ENCODE results near the gene PHOSPHO2. TPM values are rescaled to one million over a fixed set of nuclear protein-coding genes. Genes with fewer than 3 reads are reported as not detected.
"Not testable (repeated sequence)": the region's sequence is repeated elsewhere in the genome, so short reads cannot be mapped to it uniquely, and the experiment has no call there.

The PHOSPHO2 gene
- total RNA-seq, 2 donors from 2014 or later = 3.8 to 4.2 TPM

GRCh38 chr2:169692718-169693117 is 1.6 kb upstream of the PHOSPHO2 start:
- H3K9me3 ChIP-seq (ENCODE audit: control insufficient read depth, low read length, poor library complexity, severe bottlenecking) = peaks cover 6% of the 10 kb centered on the region
- no peak for DNase-seq
- no peak for ATAC-seq
- H3K27ac Mint-ChIP-seq = peak overlapping the region; percentile 0
- no peak overlapping the region for H3K4me3 Mint-ChIP-seq
- H3K27me3 Mint-ChIP-seq = no peaks in the 10 kb centered on the region
- no peaks in the 10 kb centered on the region for H3K36me3 Mint-ChIP-seq (ENCODE audit: low read depth)
- H3K4me1 Mint-ChIP-seq = peaks cover 15% of the 10 kb centered on the region

GRCh38 chr2:169693360-169693759 is 909 bp upstream of the PHOSPHO2 start:
- Mint-ChIP-seq H3K4me1 (peaks cover 15% of the 10 kb centered on the region), H3K27ac (peak overlapping the region; percentile 96), H3K36me3 (ENCODE audit: low read depth) (no peaks in the 10 kb centered on the region), H3K4me3 (peak overlapping the region; percentile 92), H3K27me3 (no peaks in the 10 kb centered on the region)
- ATAC-seq (no peak), DNase-seq (no peak)
- peaks cover 6% of the 10 kb centered on the region for H3K9me3 ChIP-seq (ENCODE audit: control insufficient read depth, low read length, poor library complexity, severe bottlenecking)

- H3K36me3 Mint-ChIP-seq (ENCODE audit: low read depth) = peaks cover 7% of the 10 kb centered on the region
- H3K27ac Mint-ChIP-seq = peak overlapping the region; percentile 96
- peaks cover 18% of the 10 kb centered on the region for H3K4me1 Mint-ChIP-seq
- H3K4me3 Mint-ChIP-seq = peak overlapping the region; percentile 92
- DNase-seq (no peak), ATAC-seq (no peak)
- H3K27me3 Mint-ChIP-seq = no peaks in the 10 kb centered on the region
- peaks cover 6% of the 10 kb centered on the region for H3K9me3 ChIP-seq (ENCODE audit: control insufficient read depth, low read length, poor library complexity, severe bottlenecking)
These were observed 608 bp downstream of the PHOSPHO2 start for GRCh38 chr2:169694894-169695260.

GRCh38 chr2:169696381-169696780 is 2.1 kb downstream of the PHOSPHO2 start:
- peaks cover 3% of the 10 kb centered on the region for H3K9me3 ChIP-seq (ENCODE audit: control insufficient read depth, low read length, poor library complexity, severe bottlenecking)
- no peaks in the 10 kb centered on the region for H3K27me3 Mint-ChIP-seq
- ATAC-seq = no peak
- H3K4me1 Mint-ChIP-seq = peaks cover 18% of the 10 kb centered on the region
- no peak overlapping the region for H3K4me3 Mint-ChIP-seq
- H3K27ac Mint-ChIP-seq = no peak overlapping the region
- no peak for DNase-seq
- H3K36me3 Mint-ChIP-seq (ENCODE audit: low read depth) = peaks cover 7% of the 10 kb centered on the region

GRCh38 chr2:169699173-169699572 is 4.9 kb downstream of the PHOSPHO2 start:
- not testable (repeated sequence) for H3K9me3 ChIP-seq (ENCODE audit: control insufficient read depth, low read length, poor library complexity, severe bottlenecking); H3K27me3 Mint-ChIP-seq; DNase-seq; H3K4me3 Mint-ChIP-seq; ATAC-seq; H3K36me3 Mint-ChIP-seq (ENCODE audit: low read depth); H3K27ac Mint-ChIP-seq
- peaks cover 11% of the 10 kb centered on the region for H3K4me1 Mint-ChIP-seq

GRCh38 chr2:169702996-169703395 is 8.7 kb downstream of the PHOSPHO2 start:
- no peak for DNase-seq
- no peak overlapping the region for H3K4me3 Mint-ChIP-seq
- H3K27me3 Mint-ChIP-seq = no peaks in the 10 kb centered on the region
- peaks cover 2% of the 10 kb centered on the region for H3K4me1 Mint-ChIP-seq
- H3K9me3 ChIP-seq (ENCODE audit: control insufficient read depth, low read length, poor library complexity, severe bottlenecking) = no peaks in the 10 kb centered on the region
- peaks cover 10% of the 10 kb centered on the region for H3K36me3 Mint-ChIP-seq (ENCODE audit: low read depth)
- ATAC-seq = no peak
- no peak overlapping the region for H3K27ac Mint-ChIP-seq

GRCh38 chr2:169704160-169704708 is 10.0 kb downstream of the PHOSPHO2 start:
- Mint-ChIP-seq H3K4me1 (peaks cover 2% of the 10 kb centered on the region), H3K27ac (no peak overlapping the region), H3K27me3 (no peaks in the 10 kb centered on the region), H3K36me3 (ENCODE audit: low read depth) (peaks cover 7% of the 10 kb centered on the region), H3K4me3 (no peak overlapping the region)
- H3K9me3 ChIP-seq (ENCODE audit: control insufficient read depth, low read length, poor library complexity, severe bottlenecking) = no peaks in the 10 kb centered on the region
- DNase-seq = no peak
- ATAC-seq = no peak

- Mint-ChIP-seq H3K4me3 (no peak overlapping the region), H3K36me3 (ENCODE audit: low read depth) (peaks cover 2% of the 10 kb centered on the region), H3K27ac (no peak overlapping the region), H3K4me1 (no peaks in the 10 kb centered on the region), H3K27me3 (no peaks in the 10 kb centered on the region)
- ATAC-seq (no peak), DNase-seq (no peak)
- no peaks in the 10 kb centered on the region for H3K9me3 ChIP-seq (ENCODE audit: control insufficient read depth, low read length, poor library complexity, severe bottlenecking)
These were observed 11.7 kb downstream of the PHOSPHO2 start for GRCh38 chr2:169705927-169706326.

- no peaks in the 10 kb centered on the region for H3K9me3 ChIP-seq (ENCODE audit: control insufficient read depth, low read length, poor library complexity, severe bottlenecking)
- no peaks in the 10 kb centered on the region for H3K4me1 Mint-ChIP-seq
- no peaks in the 10 kb centered on the region for H3K27me3 Mint-ChIP-seq
- DNase-seq = no peak
- peaks cover 2% of the 10 kb centered on the region for H3K36me3 Mint-ChIP-seq (ENCODE audit: low read depth)
- no peak overlapping the region for H3K27ac Mint-ChIP-seq
- ATAC-seq = no peak
- H3K4me3 Mint-ChIP-seq = no peak overlapping the region
These were observed 13.4 kb downstream of the PHOSPHO2 start for GRCh38 chr2:169707626-169708025.

GRCh38 chr2:169709331-169709730 is 15.1 kb downstream of the PHOSPHO2 start:
- H3K36me3 Mint-ChIP-seq (ENCODE audit: low read depth) = peaks cover 2% of the 10 kb centered on the region

GRCh38 chr2:169709981-169710380 is 15.7 kb downstream of the PHOSPHO2 start:
- ATAC-seq (no peak), DNase-seq (no peak)
- Mint-ChIP-seq H3K4me3 (no peak overlapping the region), H3K27ac (no peak overlapping the region), H3K36me3 (ENCODE audit: low read depth) (peaks cover 2% of the 10 kb centered on the region), H3K4me1 (no peaks in the 10 kb centered on the region), H3K27me3 (no peaks in the 10 kb centered on the region)
- H3K9me3 ChIP-seq (ENCODE audit: control insufficient read depth, low read length, poor library complexity, severe bottlenecking) = no peaks in the 10 kb centered on the region

More at GRCh38 chr2:169709331-169709730, 15.1 kb downstream of the PHOSPHO2 start:
- Mint-ChIP-seq H3K4me3 (no peak overlapping the region), H3K27me3 (no peaks in the 10 kb centered on the region), H3K27ac (no peak overlapping the region), H3K4me1 (no peaks in the 10 kb centered on the region)
- H3K9me3 ChIP-seq (ENCODE audit: control insufficient read depth, low read length, poor library complexity, severe bottlenecking) = no peaks in the 10 kb centered on the region
- DNase-seq (no peak), ATAC-seq (no peak)

GRCh38 chr2:169711751-169712509 is 17.7 kb downstream of the PHOSPHO2 start:
- H3K9me3 ChIP-seq (ENCODE audit: control insufficient read depth, low read length, poor library complexity, severe bottlenecking) = no peaks in the 10 kb centered on the region
- H3K4me3 Mint-ChIP-seq = no peak overlapping the region
- ATAC-seq = no peak

GRCh38 chr2:169712791-169713227 is 18.5 kb downstream of the PHOSPHO2 start:
- DNase-seq = no peak
- ATAC-seq = no peak
- Mint-ChIP-seq H3K27ac (no peak overlapping the region), H3K27me3 (no peaks in the 10 kb centered on the region), H3K4me3 (no peak overlapping the region), H3K36me3 (ENCODE audit: low read depth) (peaks cover under 1% of the 10 kb centered on the region), H3K4me1 (no peaks in the 10 kb centered on the region)
- no peaks in the 10 kb centered on the region for H3K9me3 ChIP-seq (ENCODE audit: control insufficient read depth, low read length, poor library complexity, severe bottlenecking)

More at GRCh38 chr2:169711751-169712509, 17.7 kb downstream of the PHOSPHO2 start:
- H3K27ac Mint-ChIP-seq = no peak overlapping the region
- H3K36me3 Mint-ChIP-seq (ENCODE audit: low read depth) = peaks cover 2% of the 10 kb centered on the region
- no peak for DNase-seq
- no peaks in the 10 kb centered on the region for H3K4me1 Mint-ChIP-seq
- H3K27me3 Mint-ChIP-seq = no peaks in the 10 kb centered on the region

- ATAC-seq (no peak), DNase-seq (no peak)
- Mint-ChIP-seq H3K36me3 (ENCODE audit: low read depth) (no peaks in the 10 kb centered on the region), H3K27me3 (no peaks in the 10 kb centered on the region), H3K4me1 (no peaks in the 10 kb centered on the region), H3K27ac (no peak overlapping the region), H3K4me3 (no peak overlapping the region)
- H3K9me3 ChIP-seq (ENCODE audit: control insufficient read depth, low read length, poor library complexity, severe bottlenecking) = no peaks in the 10 kb centered on the region
These were observed 19.1 kb downstream of the PHOSPHO2 start for GRCh38 chr2:169713331-169713730.

All from T-helper 17 cell (primary cell).